ENCODE measurements around the gene TRAPPC12.
"Not testable (repeated sequence)": the region's sequence is repeated elsewhere in the genome, so short reads cannot be mapped to it uniquely, and the experiment has no call there.

The TRAPPC12 gene

GRCh38 chr2:3447186-3447585, 67.7 kb downstream of the TRAPPC12 start:
- not testable (repeated sequence) for ATAC-seq, H3K4me3 Mint-ChIP-seq, H3K27me3 Mint-ChIP-seq, H3K9me3 Mint-ChIP-seq, H3K27ac Mint-ChIP-seq, H3K4me1 Mint-ChIP-seq
- peaks cover 73% of the 10 kb centered on the region for H3K36me3 Mint-ChIP-seq

- Mint-ChIP-seq H3K4me1 (no peaks in the 10 kb centered on the region), H3K4me3 (no peak overlapping the region), H3K9me3 (no peaks in the 10 kb centered on the region), H3K27ac (no peak overlapping the region), H3K27me3 (no peaks in the 10 kb centered on the region), H3K36me3 (peaks cover 70% of the 10 kb centered on the region)
- ATAC-seq, result no peak
Observed at GRCh38 chr2:3447789-3448317, 68.4 kb downstream of the TRAPPC12 start.

GRCh38 chr2:3448441-3448911, 69.0 kb downstream of the TRAPPC12 start:
- H3K27ac Mint-ChIP-seq, H3K4me1 Mint-ChIP-seq, H3K27me3 Mint-ChIP-seq, ATAC-seq, H3K4me3 Mint-ChIP-seq, H3K9me3 Mint-ChIP-seq: not testable (repeated sequence)
- H3K36me3 Mint-ChIP-seq, result peaks cover 73% of the 10 kb centered on the region

GRCh38 chr2:3449086-3449485, 69.6 kb downstream of the TRAPPC12 start:
- Mint-ChIP-seq H3K27ac (no peak overlapping the region), H3K36me3 (peaks cover 73% of the 10 kb centered on the region), H3K4me3 (no peak overlapping the region)

GRCh38 chr2:3449936-3450335, 70.4 kb downstream of the TRAPPC12 start:
- Mint-ChIP-seq H3K4me3 (no peak overlapping the region), H3K4me1 (no peaks in the 10 kb centered on the region), H3K27ac (no peak overlapping the region), H3K36me3 (peaks cover 79% of the 10 kb centered on the region), H3K9me3 (no peaks in the 10 kb centered on the region), H3K27me3 (no peaks in the 10 kb centered on the region)
- ATAC-seq, result no peak

More at GRCh38 chr2:3449086-3449485, 69.6 kb downstream of the TRAPPC12 start:
- no peaks in the 10 kb centered on the region for H3K9me3 Mint-ChIP-seq
- no peaks in the 10 kb centered on the region for H3K4me1 Mint-ChIP-seq
- H3K27me3 Mint-ChIP-seq, result no peaks in the 10 kb centered on the region
- ATAC-seq, result no peak

- Mint-ChIP-seq H3K27me3 (no peaks in the 10 kb centered on the region), H3K4me3 (no peak overlapping the region), H3K9me3 (no peaks in the 10 kb centered on the region), H3K4me1 (no peaks in the 10 kb centered on the region), H3K27ac (no peak overlapping the region), H3K36me3 (peaks cover 79% of the 10 kb centered on the region)
- no peak for ATAC-seq
Observed at GRCh38 chr2:3450385-3451010, 71.0 kb downstream of the TRAPPC12 start.

- Mint-ChIP-seq H3K27ac (no peak overlapping the region), H3K27me3 (no peaks in the 10 kb centered on the region), H3K36me3 (peaks cover 79% of the 10 kb centered on the region), H3K4me3 (no peak overlapping the region), H3K9me3 (no peaks in the 10 kb centered on the region), H3K4me1 (no peaks in the 10 kb centered on the region)
- ATAC-seq, result no peak
Observed at GRCh38 chr2:3451169-3451568, 71.7 kb downstream of the TRAPPC12 start.

GRCh38 chr2:3451926-3452671, 72.6 kb downstream of the TRAPPC12 start:
- Mint-ChIP-seq H3K4me1 (no peaks in the 10 kb centered on the region), H3K27ac (no peak overlapping the region), H3K4me3 (no peak overlapping the region), H3K9me3 (no peaks in the 10 kb centered on the region), H3K36me3 (peaks cover 80% of the 10 kb centered on the region), H3K27me3 (no peaks in the 10 kb centered on the region)
- no peak for ATAC-seq

GRCh38 chr2:3453190-3453999, 73.9 kb downstream of the TRAPPC12 start:
- no peak for ATAC-seq

GRCh38 chr2:3454005-3454404, 74.5 kb downstream of the TRAPPC12 start:
- not testable (repeated sequence) for H3K27me3 Mint-ChIP-seq, ATAC-seq, H3K9me3 Mint-ChIP-seq, H3K4me1 Mint-ChIP-seq, H3K27ac Mint-ChIP-seq, H3K4me3 Mint-ChIP-seq
- peaks cover 74% of the 10 kb centered on the region for H3K36me3 Mint-ChIP-seq

More at GRCh38 chr2:3453190-3453999, 73.9 kb downstream of the TRAPPC12 start:
- Mint-ChIP-seq H3K9me3 (no peaks in the 10 kb centered on the region), H3K4me1 (no peaks in the 10 kb centered on the region), H3K27me3 (no peaks in the 10 kb centered on the region), H3K27ac (no peak overlapping the region), H3K4me3 (no peak overlapping the region), H3K36me3 (peaks cover 74% of the 10 kb centered on the region)

GRCh38 chr2:3454802-3455201, 75.3 kb downstream of the TRAPPC12 start:
- no peak overlapping the region for H3K27ac Mint-ChIP-seq
- ATAC-seq, result no peak
- no peaks in the 10 kb centered on the region for H3K27me3 Mint-ChIP-seq
- H3K36me3 Mint-ChIP-seq, result peaks cover 66% of the 10 kb centered on the region
- H3K4me1 Mint-ChIP-seq, result no peaks in the 10 kb centered on the region
- no peak overlapping the region for H3K4me3 Mint-ChIP-seq
- H3K9me3 Mint-ChIP-seq, result no peaks in the 10 kb centered on the region

- H3K27ac Mint-ChIP-seq, result no peak overlapping the region
- H3K36me3 Mint-ChIP-seq, result peaks cover 54% of the 10 kb centered on the region
- H3K4me3 Mint-ChIP-seq, result no peak overlapping the region
- no peaks in the 10 kb centered on the region for H3K27me3 Mint-ChIP-seq
- H3K4me1 Mint-ChIP-seq, result peaks cover 4% of the 10 kb centered on the region
- no peak for ATAC-seq
- no peaks in the 10 kb centered on the region for H3K9me3 Mint-ChIP-seq
Observed at GRCh38 chr2:3456125-3456524, 76.6 kb downstream of the TRAPPC12 start.

- Mint-ChIP-seq H3K36me3 (peaks cover 52% of the 10 kb centered on the region), H3K9me3 (no peaks in the 10 kb centered on the region), H3K4me3 (no peak overlapping the region), H3K27ac (no peak overlapping the region), H3K27me3 (no peaks in the 10 kb centered on the region), H3K4me1 (peaks cover 19% of the 10 kb centered on the region)
- no peak for ATAC-seq
Observed at GRCh38 chr2:3457524-3458395, 78.3 kb downstream of the TRAPPC12 start.

GRCh38 chr2:3458396-3459184, 79.1 kb downstream of the TRAPPC12 start:
- no peaks in the 10 kb centered on the region for H3K27me3 Mint-ChIP-seq
- peaks cover 45% of the 10 kb centered on the region for H3K36me3 Mint-ChIP-seq
- no peak overlapping the region for H3K4me3 Mint-ChIP-seq
- H3K27ac Mint-ChIP-seq, result no peak overlapping the region
- peaks cover 21% of the 10 kb centered on the region for H3K4me1 Mint-ChIP-seq
- H3K9me3 Mint-ChIP-seq, result no peaks in the 10 kb centered on the region
- no peak for ATAC-seq

Measured in stimulated activated memory B cell treated with anti-CD40 and anti-IgM and Interleukin-4, amounts not matched to agents 10 μg/mL and 1 μg/mL and 100 μg/mL, for 72 hours (primary cell).